K562 (cell line): ENCODE results near the gene ARHGEF12. TPM values are rescaled to one million over a fixed set of nuclear protein-coding genes. Genes with fewer than 3 reads are reported as not detected.

Source experiments
- CBFA2T2 ChIP-seq: fragments of 450-650 bp; conservative IDR thresholded peaks from 2 replicates; pipeline ENCODE4 v1.6.1; 2017; ENCODE audit warnings: mild to moderate bottlenecking
- CBX8 ChIP-seq: fragments of 200-600 bp; sonication (generic); IDR thresholded peaks from 2 replicates; pipeline ENCODE4 v1.6.1; 2012; ENCODE audit warnings: borderline replicate concordance, mixed run types, low read depth, mild to moderate bottlenecking, moderate library complexity, mixed read lengths, low read length, control low read depth, inconsistent platforms; ENCODE audit not compliant: poor library complexity, severe bottlenecking; ENCODE audit errors: extremely low read depth
- CREM ChIP-seq: IDR thresholded peaks from 2 replicates; pipeline ENCODE4 v1.6.1; 2014; ENCODE audit warnings: antibody characterized with exemption, low read depth
- E2F3 ChIP-seq: fragments of 250-450 bp; sonication (Bioruptor Pico); IDR thresholded peaks from 2 replicates; pipeline ENCODE4 v1.4.0; 2020; ENCODE audit warnings: mild to moderate bottlenecking
- FOXA3 ChIP-seq, 2 experiments: fragments of 450-650 bp in 1 of 2; sonication (generic) in 1 of 2; formaldehyde crosslinking; IDR thresholded peaks in 1 of 2; conservative IDR thresholded peaks in 1 of 2; 2 replicates each; pipeline versions ENCODE4 v1.4.0 to v1.8.0; 2020 to 2022; ENCODE audit warnings: mild to moderate bottlenecking in 2 of 2, missing genetic modification reagents in 1 of 2
- GTF3C2 ChIP-seq: IDR thresholded peaks from 3 replicates; pipeline ENCODE4 v1.6.1; 2011; ENCODE audit warnings: borderline replicate concordance, mild to moderate bottlenecking, moderate library complexity; ENCODE audit not compliant: insufficient read length; ENCODE audit errors: extremely low read depth
- ILF3 ChIP-seq: fragments of 450-650 bp; IDR thresholded peaks from 2 replicates; pipeline ENCODE4 v1.6.1; 2018; ENCODE audit warnings: antibody characterized with exemption, mild to moderate bottlenecking, moderate library complexity, borderline replicate concordance
- KDM1A ChIP-seq, 2 experiments: fragments of 450-650 bp; IDR thresholded peaks; 2 replicates each; pipeline ENCODE4 v1.6.1; 2016; ENCODE audit warnings: mild to moderate bottlenecking in 2 of 2
- MTF1 ChIP-seq: fragments of 250-450 bp; sonication (Bioruptor Pico); IDR thresholded peaks from 2 replicates; pipeline ENCODE4 v1.9.0; 2021; ENCODE audit warnings: moderate library complexity, mild to moderate bottlenecking, inconsistent platforms, borderline replicate concordance
- NFE2 ChIP-seq: IDR thresholded peaks from 2 replicates; pipeline ENCODE4 v1.6.1; 2014; ENCODE audit warnings: antibody characterized with exemption, low read depth
- TBL1XR1 ChIP-seq, 2 experiments: IDR thresholded peaks; 2 replicates each; pipeline ENCODE4 v1.6.1; 2012; ENCODE audit warnings: improper control_type of control experiment in 2 of 2, low read length in 2 of 2, mild to moderate bottlenecking in 1 of 2
- TBP ChIP-seq: optimal IDR thresholded peaks from 2 replicates; pipeline ENCODE3; 2011; ENCODE audit warnings: low read depth, low read length, improper control_type of control experiment
- THRB ChIP-seq: fragments of 450-650 bp; formaldehyde crosslinking; conservative IDR thresholded peaks from 2 replicates; pipeline ENCODE4 v1.4.0; 2022; ENCODE audit warnings: mild to moderate bottlenecking, missing genetic modification characterization
- ZNF143 ChIP-seq: sonication (generic); formaldehyde crosslinking; IDR thresholded peaks from 2 replicates; pipeline ENCODE4 v1.9.0; 2022; ENCODE audit warnings: mild to moderate bottlenecking, missing genetic modification reagents
- ZNF57 ChIP-seq: fragments of 450-650 bp; formaldehyde crosslinking; IDR thresholded peaks from 2 replicates; pipeline ENCODE4 v1.4.0; 2020; ENCODE audit warnings: mild to moderate bottlenecking, moderate library complexity
- ZNF75A ChIP-seq: fragments of 450-650 bp; formaldehyde crosslinking; IDR thresholded peaks from 2 replicates; pipeline ENCODE4 v1.4.0; 2020; ENCODE audit warnings: mild to moderate bottlenecking
- ZNF764 ChIP-seq: fragments of 250-450 bp; sonication (Bioruptor Pico); IDR thresholded peaks from 2 replicates; pipeline ENCODE4 v1.4.0; 2020; ENCODE audit warnings: low read depth, mild to moderate bottlenecking, moderate library complexity
- polyA plus RNA-seq, 8 experiments: library from polyadenylated mRNA; depleted of rRNA in 4 of 8; stranded (reverse) in 5 of 8; unstranded in 3 of 8; fragments of >200 nt; fragmentation: Nextera tagmentation in 2 of 8; fragmentation: Illumina TruSeq in 1 of 8; extraction: Ambion mirVana in 2 of 8; extraction: Trizol in 1 of 8; gene quantifications; 2 replicates each; pipeline versions ENCODE4 v1.2.1 to v1.2.3, GENCODE V29; 2011 to 2014; ENCODE audit warnings: inconsistent platforms in 1 of 8, missing spikeins in 1 of 8
- total RNA-seq, 7 experiments: library from RNA; depleted of rRNA in 6 of 7; stranded (reverse); fragments of >200 nt in 6 of 7; fragmentation: Illumina TruSeq in 2 of 7; extraction: Trizol in 2 of 7; gene quantifications; 2 replicates each; pipeline versions ENCODE4 v1.2.1 to v1.2.3, GENCODE V29; 2011 to 2021; ENCODE audit warnings: low replicate concordance in 1 of 7
- TF ChIP-seq, protein P1 (sequence below), 2 experiments: fragments of 150-350 bp in 1 of 2; IDR thresholded peaks; 2 replicates each; pipeline ENCODE4 v1.6.1; 2012 to 2016; ENCODE audit warnings: low read depth in 2 of 2, low read length in 2 of 2, mild to moderate bottlenecking in 1 of 2, moderate library complexity in 1 of 2

Gene ARHGEF12
- total and polyA plus RNA-seq, 9 of the 15 experiments (the other 6 are each of a cell fraction or from before 2014, with no cell fraction given), result 3.5 to 51.7 (median 29.5) TPM

- TF ChIP-seq MTF1 (CRISPR knock-in tag) (no peak), CREM (peak; percentile 51; the same call in 1 of the 2 replicates), ZNF143 (CRISPR knock-in tag) (no peak), GTF3C2 (no peak), E2F3 (CRISPR knock-in tag) (no peak), TBL1XR1 (IDR thresholded peaks at IDR 0.05; ENCODE audit: low read length in 2 of 2) (peak in 1 of 2 experiments; percentile 75; a peak in 1 of 4 replicates), CBFA2T2 (no peak), CBX8 (no peak), NFE2 (peak; percentile 57; the same call in 1 of the 2 replicates), ZNF75A (CRISPR knock-in tag) (no peak), ZNF57 (CRISPR knock-in tag) (no peak), FOXA3 (CRISPR knock-in tag; conservative IDR thresholded peaks at IDR 0.05 in 1 of 2, IDR thresholded peaks at IDR 0.05 in 1 of 2) (0 out of 4 replicates have a peak, but pooled peaks of 1 of the 2 experiments have one; percentile 2), ZNF764 (CRISPR knock-in tag) (no peak), KDM1A (IDR thresholded peaks at IDR 0.05) (peak; percentile 83 to 88), TBP (no peak), ILF3 (no peak), THRB (CRISPR knock-in tag) (no peak)
- TF ChIP-seq, protein P1, sequence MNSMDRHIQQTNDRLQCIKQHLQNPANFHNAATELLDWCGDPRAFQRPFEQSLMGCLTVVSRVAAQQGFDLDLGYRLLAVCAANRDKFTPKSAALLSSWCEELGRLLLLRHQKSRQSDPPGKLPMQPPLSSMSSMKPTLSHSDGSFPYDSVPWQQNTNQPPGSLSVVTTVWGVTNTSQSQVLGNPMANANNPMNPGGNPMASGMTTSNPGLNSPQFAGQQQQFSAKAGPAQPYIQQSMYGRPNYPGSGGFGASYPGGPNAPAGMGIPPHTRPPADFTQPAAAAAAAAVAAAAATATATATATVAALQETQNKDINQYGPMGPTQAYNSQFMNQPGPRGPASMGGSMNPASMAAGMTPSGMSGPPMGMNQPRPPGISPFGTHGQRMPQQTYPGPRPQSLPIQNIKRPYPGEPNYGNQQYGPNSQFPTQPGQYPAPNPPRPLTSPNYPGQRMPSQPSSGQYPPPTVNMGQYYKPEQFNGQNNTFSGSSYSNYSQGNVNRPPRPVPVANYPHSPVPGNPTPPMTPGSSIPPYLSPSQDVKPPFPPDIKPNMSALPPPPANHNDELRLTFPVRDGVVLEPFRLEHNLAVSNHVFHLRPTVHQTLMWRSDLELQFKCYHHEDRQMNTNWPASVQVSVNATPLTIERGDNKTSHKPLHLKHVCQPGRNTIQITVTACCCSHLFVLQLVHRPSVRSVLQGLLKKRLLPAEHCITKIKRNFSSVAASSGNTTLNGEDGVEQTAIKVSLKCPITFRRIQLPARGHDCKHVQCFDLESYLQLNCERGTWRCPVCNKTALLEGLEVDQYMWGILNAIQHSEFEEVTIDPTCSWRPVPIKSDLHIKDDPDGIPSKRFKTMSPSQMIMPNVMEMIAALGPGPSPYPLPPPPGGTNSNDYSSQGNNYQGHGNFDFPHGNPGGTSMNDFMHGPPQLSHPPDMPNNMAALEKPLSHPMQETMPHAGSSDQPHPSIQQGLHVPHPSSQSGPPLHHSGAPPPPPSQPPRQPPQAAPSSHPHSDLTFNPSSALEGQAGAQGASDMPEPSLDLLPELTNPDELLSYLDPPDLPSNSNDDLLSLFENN (IDR thresholded peaks at IDR 0.05; ENCODE audit: low read depth in 2 of 2, low read length in 2 of 2), result 0 out of 4 replicates have a peak, but pooled peaks of 1 of the 2 experiments have one; percentile 42
Measured at GRCh38 chr11:120344302-120345004, 8.2 kb downstream of the ARHGEF12 start (continued).
